ENCODE measurements around the gene PPP1R1B. TPM values are rescaled to one million over a fixed set of nuclear protein-coding genes. Genes with fewer than 3 reads are reported as not detected.

Gene PPP1R1B
- total RNA-seq, 1 donor from 2014 or later: not detected

DNA sequence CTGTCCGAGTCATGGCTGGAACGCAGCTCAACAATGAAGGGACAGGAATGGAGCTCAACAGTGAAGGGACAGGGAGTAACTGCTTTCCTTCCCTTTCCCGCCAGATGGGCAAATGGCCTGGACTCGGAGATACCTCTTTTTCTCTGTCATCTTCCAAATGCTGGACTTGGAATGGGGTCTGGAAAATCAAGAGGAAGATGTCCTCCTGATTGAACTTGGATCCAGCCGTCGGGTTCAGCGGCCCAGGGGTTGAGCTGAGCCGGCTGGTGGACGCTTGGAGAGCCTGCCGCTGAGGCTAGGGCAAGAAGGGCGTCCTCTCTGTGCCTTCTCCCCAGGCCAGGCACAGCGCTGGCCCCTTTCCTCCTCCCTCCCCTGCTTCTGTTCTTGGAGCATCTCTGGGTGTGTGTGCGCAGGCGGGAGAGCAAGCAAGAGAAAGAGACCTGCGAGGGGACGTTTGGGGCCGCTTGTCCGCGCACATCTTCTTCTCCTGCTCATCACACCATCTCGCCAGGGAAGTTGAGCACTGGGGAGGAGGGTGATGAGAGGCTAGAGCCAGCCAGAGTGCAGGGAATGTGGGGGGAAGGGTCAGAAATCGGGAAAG is 25.7 kb upstream of the PPP1R1B start:
- no peak for DNase-seq (ENCODE audit: low spot score)
- Histone ChIP-seq H3K4me1 (peaks cover 9% of the 10 kb centered on the region), H3K9me3 (ENCODE audit: low read depth) (no peaks in the 10 kb centered on the region), H3K79me2 (ENCODE audit: low read depth) (no peaks in the 10 kb centered on the region), H3K27ac (no peak overlapping the region), H2AFZ (replicated peaks) (no peak overlapping the region), H3K4me2 (no peak overlapping the region), H4K20me1 (ENCODE audit: low read depth) (peaks cover 100% of the 10 kb centered on the region), H3K36me3 (no peaks in the 10 kb centered on the region), H3K27me3 (peaks cover 100% of the 10 kb centered on the region), H3K9ac (no peak overlapping the region), H3F3A (ENCODE audit: low read depth) (peaks cover 31% of the 10 kb centered on the region), H3K4me3 (no peak overlapping the region)
- H3K36me3 Mint-ChIP-seq: no peaks in the 10 kb centered on the region
- TF ChIP-seq, protein P1, sequence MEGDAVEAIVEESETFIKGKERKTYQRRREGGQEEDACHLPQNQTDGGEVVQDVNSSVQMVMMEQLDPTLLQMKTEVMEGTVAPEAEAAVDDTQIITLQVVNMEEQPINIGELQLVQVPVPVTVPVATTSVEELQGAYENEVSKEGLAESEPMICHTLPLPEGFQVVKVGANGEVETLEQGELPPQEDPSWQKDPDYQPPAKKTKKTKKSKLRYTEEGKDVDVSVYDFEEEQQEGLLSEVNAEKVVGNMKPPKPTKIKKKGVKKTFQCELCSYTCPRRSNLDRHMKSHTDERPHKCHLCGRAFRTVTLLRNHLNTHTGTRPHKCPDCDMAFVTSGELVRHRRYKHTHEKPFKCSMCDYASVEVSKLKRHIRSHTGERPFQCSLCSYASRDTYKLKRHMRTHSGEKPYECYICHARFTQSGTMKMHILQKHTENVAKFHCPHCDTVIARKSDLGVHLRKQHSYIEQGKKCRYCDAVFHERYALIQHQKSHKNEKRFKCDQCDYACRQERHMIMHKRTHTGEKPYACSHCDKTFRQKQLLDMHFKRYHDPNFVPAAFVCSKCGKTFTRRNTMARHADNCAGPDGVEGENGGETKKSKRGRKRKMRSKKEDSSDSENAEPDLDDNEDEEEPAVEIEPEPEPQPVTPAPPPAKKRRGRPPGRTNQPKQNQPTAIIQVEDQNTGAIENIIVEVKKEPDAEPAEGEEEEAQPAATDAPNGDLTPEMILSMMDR (IDR thresholded peaks at IDR 0.05): no peak
- TF ChIP-seq EZH2 (IDR thresholded peaks at IDR 0.05) (peak; percentile 61), EZH2phosphoT487 (IDR thresholded peaks at IDR 0.05) (peak; percentile 90)
- H3K27me3 Mint-ChIP-seq (ENCODE audit: insufficient read depth, low read depth): peaks cover 90% of the 10 kb centered on the region
- H3K9me3 Mint-ChIP-seq: peaks cover 6% of the 10 kb centered on the region
- H3K4me1 Mint-ChIP-seq: peaks cover 5% of the 10 kb centered on the region
- H3K4me3 Mint-ChIP-seq: no peak overlapping the region
- H3K27ac Mint-ChIP-seq: no peak overlapping the region

DNA sequence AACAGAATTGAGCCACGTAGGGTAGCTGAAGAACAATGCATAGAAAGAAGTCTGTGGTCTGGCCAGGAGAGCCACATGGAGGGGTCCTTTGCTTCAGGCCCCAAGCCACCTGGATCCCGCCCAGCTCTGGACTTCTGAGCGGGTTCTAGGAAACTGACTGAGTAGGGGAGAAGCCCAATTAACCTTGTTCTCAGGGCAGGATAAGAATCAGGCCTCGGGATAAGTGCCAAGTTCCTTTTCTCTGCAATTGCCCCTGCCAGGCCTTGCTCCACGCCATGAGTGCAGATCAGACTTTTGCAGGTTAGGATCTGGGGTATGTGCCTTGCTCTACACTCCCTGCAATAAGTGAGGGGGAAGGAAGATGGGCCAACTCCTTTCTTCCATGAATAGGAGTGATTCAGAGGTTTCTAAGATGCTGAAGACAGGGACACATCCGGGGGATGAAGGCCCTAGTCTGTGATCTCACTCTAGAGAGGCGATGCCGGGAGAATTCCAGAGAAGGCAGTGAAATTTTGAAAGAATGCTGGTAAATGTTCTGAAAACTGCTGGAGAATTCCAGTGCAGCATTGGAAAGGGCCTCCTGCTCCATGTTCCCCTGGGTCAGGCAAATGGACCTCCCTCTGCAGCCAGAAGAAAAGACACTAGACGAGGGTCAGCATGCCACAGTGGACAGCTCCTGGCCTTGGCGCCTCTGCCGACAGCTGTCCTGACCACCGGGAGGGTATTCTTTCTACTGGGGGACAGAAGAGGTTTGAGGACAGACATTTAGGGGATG is 24.8 kb upstream of the PPP1R1B start:
- Mint-ChIP-seq H3K27ac (no peak overlapping the region), H3K27me3 (ENCODE audit: insufficient read depth, low read depth) (peaks cover 84% of the 10 kb centered on the region), H3K4me3 (no peak overlapping the region), H3K36me3 (no peaks in the 10 kb centered on the region), H3K4me1 (peaks cover 5% of the 10 kb centered on the region), H3K9me3 (peaks cover 5% of the 10 kb centered on the region)
- no peak overlapping the region for H2AFZ ChIP-seq (replicated peaks)
- no peak overlapping the region for H3K27ac ChIP-seq
- peak; percentile 57 for DNase-seq (ENCODE audit: low spot score)
- no peak overlapping the region for H3K4me3 ChIP-seq
- peaks cover 100% of the 10 kb centered on the region for H3K27me3 ChIP-seq
- H3K9me3 ChIP-seq (ENCODE audit: low read depth): no peaks in the 10 kb centered on the region
- no peak overlapping the region for H3K4me2 ChIP-seq
- peaks cover 18% of the 10 kb centered on the region for H3K4me1 ChIP-seq
- H3K79me2 ChIP-seq (ENCODE audit: low read depth): no peaks in the 10 kb centered on the region
- TF ChIP-seq EZH2phosphoT487 (IDR thresholded peaks at IDR 0.05) (peak; percentile 25), EZH2 (IDR thresholded peaks at IDR 0.05) (no peak)
- peaks cover 100% of the 10 kb centered on the region for H4K20me1 ChIP-seq (ENCODE audit: low read depth)
- H3K36me3 ChIP-seq: no peaks in the 10 kb centered on the region
- H3K9ac ChIP-seq: no peak overlapping the region
- peaks cover 32% of the 10 kb centered on the region for H3F3A ChIP-seq (ENCODE audit: low read depth)

DNA sequence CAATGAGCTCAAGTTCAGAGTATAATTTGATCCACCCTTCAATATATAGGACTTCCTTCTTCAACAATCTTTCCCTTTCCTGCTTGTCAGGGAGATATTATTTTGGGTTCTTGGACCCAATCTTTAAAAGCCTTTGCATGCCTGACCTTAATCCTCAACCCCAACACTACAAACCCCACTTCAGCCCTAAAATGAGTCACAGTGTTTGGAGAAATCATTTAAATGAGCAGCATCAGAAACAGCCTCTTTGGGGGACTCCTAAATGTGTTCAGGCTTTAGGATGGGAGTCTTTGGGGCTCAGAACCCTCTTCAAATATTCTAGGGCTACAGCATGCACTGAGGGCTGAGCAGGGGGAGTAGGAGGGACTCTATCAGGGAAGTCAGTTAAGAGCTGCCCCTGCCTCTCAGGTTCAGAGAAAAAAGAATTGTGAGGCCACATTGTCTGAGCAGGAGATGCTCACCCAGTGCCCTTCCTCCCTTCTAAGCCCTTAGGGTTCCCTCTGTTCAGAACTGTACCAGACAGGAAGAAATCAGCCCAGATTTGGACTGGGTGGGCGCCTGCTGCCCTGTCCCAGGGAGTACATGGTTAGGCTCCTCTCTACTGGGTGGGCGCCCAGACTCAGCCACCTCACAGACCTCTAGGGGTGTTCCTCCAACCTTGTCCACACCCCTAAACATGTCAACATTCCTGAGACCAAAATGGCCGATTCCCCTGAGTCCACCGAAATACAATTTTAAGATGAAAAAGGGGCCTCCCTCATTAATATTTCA is 24.0 kb upstream of the PPP1R1B start:
- DNase-seq (ENCODE audit: low spot score): no peak
- peaks cover 23% of the 10 kb centered on the region for H3K4me1 ChIP-seq
- H3K4me3 Mint-ChIP-seq: no peak overlapping the region

DNA sequence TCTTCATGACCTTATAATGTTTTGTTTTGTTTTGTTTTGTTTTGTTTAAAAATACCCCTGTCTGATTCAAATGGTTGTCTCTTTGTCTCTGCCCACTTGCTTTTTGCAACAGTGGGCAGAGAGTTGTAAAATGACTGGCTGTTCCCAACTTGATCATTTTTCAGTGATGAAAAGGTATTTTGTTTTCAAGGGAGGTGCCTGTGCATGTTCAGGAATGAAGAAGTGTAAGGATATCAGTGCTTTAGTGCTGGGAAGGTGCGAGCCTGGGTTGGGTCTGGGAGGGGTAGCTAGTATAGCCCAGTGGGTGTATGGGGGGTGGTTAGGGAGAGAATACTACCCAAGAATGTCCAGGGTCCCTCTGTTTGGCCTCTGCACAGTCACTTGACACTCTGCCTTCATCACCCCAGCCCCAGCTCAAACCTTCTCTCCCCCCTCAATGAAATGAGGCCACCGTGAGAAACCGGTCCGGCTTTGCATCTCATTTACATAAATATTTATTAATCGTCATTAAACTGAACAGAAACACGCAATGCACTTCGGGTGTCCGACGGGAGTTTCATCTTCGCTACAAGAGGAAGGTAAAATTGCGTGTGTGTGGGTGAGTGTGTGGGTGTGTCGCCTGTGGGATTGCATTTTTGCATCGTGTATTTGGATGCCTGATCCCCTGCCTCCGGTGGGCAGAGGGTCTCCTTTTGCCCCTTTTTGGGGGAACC is 23.3 kb upstream of the PPP1R1B start:
- no peak overlapping the region for H3K4me3 Mint-ChIP-seq
- no peak overlapping the region for H3K27ac Mint-ChIP-seq
- peaks cover 83% of the 10 kb centered on the region for H3K27me3 Mint-ChIP-seq (ENCODE audit: insufficient read depth, low read depth)
- Histone ChIP-seq H3K27ac (no peak overlapping the region), H3K4me3 (no peak overlapping the region), H3F3A (ENCODE audit: low read depth) (peaks cover 32% of the 10 kb centered on the region), H3K4me2 (no peak overlapping the region), H3K36me3 (no peaks in the 10 kb centered on the region), H3K79me2 (ENCODE audit: low read depth) (no peaks in the 10 kb centered on the region), H3K9me3 (ENCODE audit: low read depth) (no peaks in the 10 kb centered on the region), H3K27me3 (peaks cover 100% of the 10 kb centered on the region), H4K20me1 (ENCODE audit: low read depth) (peaks cover 100% of the 10 kb centered on the region), H2AFZ (replicated peaks) (no peak overlapping the region), H3K9ac (no peak overlapping the region), H3K4me1 (peaks cover 23% of the 10 kb centered on the region)
- TF ChIP-seq EZH2 (IDR thresholded peaks at IDR 0.05) (peak; percentile 10), EZH2phosphoT487 (IDR thresholded peaks at IDR 0.05) (peak; percentile 15)
- TF ChIP-seq, protein P1 (IDR thresholded peaks at IDR 0.05): no peak
- H3K4me1 Mint-ChIP-seq: peaks cover 5% of the 10 kb centered on the region
- DNase-seq (ENCODE audit: low spot score): no peak
- peaks cover 5% of the 10 kb centered on the region for H3K9me3 Mint-ChIP-seq
- H3K36me3 Mint-ChIP-seq: no peaks in the 10 kb centered on the region

More for the DNA sequence above, 24.0 kb upstream of the PPP1R1B start:
- Histone ChIP-seq H3K4me3 (no peak overlapping the region), H3K9ac (no peak overlapping the region), H3K36me3 (no peaks in the 10 kb centered on the region), H3K9me3 (ENCODE audit: low read depth) (no peaks in the 10 kb centered on the region), H2AFZ (replicated peaks) (no peak overlapping the region), H3F3A (ENCODE audit: low read depth) (peaks cover 32% of the 10 kb centered on the region), H3K27me3 (peaks cover 100% of the 10 kb centered on the region), H3K4me2 (no peak overlapping the region), H4K20me1 (ENCODE audit: low read depth) (peaks cover 100% of the 10 kb centered on the region), H3K79me2 (ENCODE audit: low read depth) (no peaks in the 10 kb centered on the region), H3K27ac (no peak overlapping the region)
- H3K27ac Mint-ChIP-seq: no peak overlapping the region
- peaks cover 85% of the 10 kb centered on the region for H3K27me3 Mint-ChIP-seq (ENCODE audit: insufficient read depth, low read depth)
- no peaks in the 10 kb centered on the region for H3K36me3 Mint-ChIP-seq
- H3K9me3 Mint-ChIP-seq: peaks cover 5% of the 10 kb centered on the region
- TF ChIP-seq EZH2 (IDR thresholded peaks at IDR 0.05) (peak; percentile 69), EZH2phosphoT487 (IDR thresholded peaks at IDR 0.05) (no peak)
- peaks cover 5% of the 10 kb centered on the region for H3K4me1 Mint-ChIP-seq
